TTC549 (cell line): ENCODE data around the gene HYAL2.

Experiments used
- FAIRE-seq: peaks from 2 replicates; lab custom pipeline; 2012; peaks lifted over from hg19 to GRCh38; lab: Jason Lieb, UNC

The HYAL2 gene, protein sequence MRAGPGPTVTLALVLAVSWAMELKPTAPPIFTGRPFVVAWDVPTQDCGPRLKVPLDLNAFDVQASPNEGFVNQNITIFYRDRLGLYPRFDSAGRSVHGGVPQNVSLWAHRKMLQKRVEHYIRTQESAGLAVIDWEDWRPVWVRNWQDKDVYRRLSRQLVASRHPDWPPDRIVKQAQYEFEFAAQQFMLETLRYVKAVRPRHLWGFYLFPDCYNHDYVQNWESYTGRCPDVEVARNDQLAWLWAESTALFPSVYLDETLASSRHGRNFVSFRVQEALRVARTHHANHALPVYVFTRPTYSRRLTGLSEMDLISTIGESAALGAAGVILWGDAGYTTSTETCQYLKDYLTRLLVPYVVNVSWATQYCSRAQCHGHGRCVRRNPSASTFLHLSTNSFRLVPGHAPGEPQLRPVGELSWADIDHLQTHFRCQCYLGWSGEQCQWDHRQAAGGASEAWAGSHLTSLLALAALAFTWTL

DNA sequence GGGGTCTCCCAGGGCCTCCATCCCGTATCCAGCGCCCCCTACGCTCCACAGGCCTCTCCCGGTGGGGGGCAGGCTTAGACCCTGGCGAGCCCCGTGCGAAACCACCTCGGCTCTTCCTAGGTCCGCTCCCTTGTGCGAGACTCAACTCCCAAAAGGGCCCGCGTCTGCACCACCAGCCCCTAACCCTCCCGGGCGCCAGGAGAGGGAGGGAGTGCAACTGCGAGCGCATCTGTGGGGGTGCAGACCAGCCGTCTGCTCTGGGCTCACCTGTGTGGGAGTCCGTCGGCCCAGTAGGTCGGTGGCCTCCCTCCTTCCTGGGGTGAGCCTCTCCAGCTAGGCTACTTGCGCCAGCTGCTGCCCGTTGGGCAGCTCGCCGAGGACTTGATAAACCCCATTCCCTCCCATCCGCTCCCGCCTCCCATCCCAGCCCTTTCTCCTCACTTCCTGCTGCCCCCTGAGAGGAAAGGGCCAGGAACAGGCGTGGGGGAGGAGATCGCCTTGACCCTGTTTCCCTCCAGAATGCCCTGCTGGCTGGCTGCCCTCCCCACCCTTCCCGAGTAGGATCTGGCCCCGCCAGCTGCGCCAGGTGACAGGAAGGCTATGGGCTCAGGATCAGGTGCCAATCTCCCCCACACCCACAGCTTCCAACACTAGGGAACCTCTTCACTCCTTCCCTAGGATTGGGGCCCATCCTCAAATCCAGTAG lies at the start of gene HYAL2:
HYAL2 (minus strand) TSS at position 360 of the 706 bp plus-strand sequence. CDS start 2,256 bp downstream, outside the sequence.
- no peak for FAIRE-seq

DNA sequence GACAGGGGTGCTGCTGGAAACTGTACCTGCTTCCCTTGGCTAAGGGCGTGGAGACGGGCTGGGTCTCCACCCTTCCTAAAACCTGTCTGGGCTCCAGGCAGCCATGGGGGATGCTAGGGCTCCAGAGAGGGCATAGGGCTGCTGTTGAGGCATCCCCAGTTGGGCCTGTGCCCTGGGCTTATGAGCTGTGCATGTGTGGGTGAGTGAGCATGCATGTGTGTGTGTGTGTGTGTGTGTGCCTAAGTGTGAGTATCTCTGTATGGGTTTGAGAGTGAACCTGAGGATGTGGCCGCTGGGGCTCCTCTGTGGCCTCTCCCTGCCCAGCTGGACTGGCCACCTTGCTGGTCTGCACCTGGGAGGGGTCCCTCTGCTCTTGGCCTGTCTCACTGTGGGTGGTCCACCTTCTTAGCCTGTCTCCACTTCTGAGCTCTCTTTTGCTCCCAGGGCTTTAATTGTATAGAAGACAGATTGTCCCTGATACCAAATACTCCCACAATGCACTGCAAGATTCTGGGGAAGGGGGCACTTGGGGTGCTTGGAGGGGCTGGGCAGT lies 48.7 kb upstream of the HYAL2 start:
- FAIRE-seq = no peak

DNA sequence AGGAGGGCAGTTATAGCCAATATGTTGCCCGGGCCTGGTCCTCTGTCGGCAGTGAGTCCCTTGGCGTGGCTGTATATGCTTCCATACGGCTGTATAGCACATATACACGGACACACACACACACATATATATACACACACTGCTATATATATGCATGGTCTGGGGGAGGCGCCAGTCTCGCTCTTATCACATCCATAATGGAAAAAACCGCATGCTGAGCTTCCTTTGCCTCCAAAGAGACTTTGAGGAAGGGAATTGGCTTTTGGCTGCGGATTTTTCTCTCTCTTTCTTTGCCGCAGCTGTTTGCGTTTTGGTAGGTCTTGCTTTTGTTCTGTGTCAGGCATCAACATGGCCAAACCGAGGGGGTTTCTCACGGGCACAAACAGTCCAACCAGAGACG lies 48.0 kb upstream of the HYAL2 start:
- FAIRE-seq = no peak

DNA sequence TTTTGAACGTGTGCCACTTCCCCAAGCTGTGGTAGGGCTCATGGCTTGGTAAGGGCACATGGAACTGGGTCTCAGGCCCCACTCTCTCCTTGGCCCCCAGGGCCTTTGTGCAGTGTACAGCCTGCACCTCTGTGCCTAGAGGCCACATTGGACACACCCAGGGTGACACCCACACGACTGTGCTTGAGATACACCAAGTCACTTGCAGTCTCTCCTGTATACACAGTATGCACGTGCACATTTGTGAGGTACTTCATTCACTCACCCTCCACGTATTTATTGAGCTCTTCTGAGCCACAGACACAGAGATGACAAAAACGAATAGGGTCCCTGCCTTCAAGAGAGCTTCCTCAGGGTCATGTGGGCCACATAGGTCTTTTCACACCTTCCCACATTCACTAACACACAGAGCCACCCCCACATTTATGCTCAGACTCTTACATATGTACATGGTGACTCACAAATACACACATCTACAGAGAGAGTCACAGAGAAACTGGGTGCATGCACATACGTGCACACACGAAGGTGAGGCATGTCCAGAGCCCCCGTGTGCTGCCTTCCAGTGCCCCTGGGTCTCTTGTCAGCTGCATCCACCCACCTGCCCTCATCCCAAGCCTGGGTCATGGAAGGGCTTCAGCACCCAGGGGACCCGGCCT lies 46.6 kb upstream of the HYAL2 start:
- FAIRE-seq = no peak

DNA sequence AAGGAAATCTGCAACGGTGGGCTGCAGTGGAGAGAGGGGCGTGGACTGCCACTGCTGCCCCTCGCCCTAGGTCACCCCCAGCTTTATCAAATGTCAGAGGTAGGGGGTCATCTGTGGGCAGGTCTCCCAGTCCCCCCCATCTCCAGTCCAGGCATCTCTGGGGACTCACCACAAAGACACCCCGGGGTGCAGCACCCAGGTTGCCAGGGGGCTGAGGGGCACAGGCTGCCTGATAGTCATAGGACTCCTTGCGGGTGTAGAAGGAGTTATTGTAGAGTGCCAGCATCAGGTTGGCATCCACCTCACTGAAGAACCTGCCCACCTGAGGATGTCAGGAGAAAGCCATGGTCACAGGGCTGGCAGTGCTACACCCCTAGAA lies 43.3 kb upstream of the HYAL2 start:
- FAIRE-seq = no peak

DNA sequence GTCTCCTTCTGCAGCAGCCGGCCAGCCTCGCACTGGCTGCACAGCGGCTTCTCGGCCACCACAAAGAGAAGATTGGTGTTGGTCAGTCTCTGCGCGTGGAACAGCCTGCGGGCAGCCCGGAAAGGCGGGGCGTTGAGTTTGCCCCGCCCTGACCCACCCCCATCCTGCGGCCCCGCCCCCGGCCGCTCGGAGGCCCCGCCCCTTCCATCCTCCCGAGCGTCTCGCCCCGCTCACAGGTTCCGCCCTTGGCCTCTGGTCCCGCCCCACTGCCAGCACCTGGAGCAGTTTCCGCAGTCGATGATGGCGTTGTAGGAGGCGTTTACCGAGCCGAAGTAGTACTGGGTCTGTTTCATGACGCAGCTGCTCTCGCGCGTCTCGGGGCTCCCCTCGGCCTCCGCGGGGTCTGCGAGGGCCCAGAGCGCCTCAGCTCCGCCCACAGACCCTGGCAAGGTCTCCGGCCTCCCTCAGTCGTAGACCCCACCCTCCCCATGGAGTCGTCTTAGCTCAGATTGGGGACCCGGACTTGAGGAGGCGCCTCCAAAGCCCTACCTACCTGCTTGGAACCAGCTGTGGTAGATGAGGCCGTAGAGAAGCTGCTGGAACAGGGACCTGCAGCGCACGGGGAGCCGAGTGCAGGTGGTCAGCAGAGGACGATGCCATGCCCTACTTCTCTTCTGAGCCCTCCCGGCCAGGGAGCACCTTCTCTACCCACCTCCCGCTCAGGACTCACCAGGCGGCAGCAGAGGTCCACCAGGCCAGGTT lies 42.7 kb upstream of the HYAL2 start:
- no peak for FAIRE-seq

DNA sequence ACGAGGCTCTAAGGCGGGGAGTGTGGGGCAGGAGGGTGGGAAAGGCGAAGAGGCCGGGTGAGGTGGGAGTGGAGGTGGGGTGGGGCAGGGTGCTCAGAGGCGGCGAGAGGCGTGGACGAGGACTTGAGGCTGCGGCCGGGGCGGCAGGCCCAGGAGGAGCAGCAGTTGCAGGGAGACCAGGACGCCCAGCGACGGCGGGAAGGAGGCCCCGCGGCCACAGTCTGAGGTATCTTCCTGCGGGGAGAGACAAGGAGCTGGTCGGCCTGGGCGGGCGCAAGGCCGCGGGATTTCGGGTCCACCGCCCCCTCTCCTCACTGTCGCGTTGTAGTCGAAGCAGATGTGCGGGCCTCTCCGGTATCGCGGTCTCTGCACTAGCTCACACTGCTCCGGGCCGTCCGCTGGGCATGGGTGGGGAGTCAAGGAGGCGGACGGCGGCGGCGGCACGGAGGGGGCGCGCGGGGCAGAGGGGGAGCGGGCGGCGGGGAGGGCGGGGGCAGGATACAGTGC lies 42.1 kb upstream of the HYAL2 start:
- no peak for FAIRE-seq

DNA sequence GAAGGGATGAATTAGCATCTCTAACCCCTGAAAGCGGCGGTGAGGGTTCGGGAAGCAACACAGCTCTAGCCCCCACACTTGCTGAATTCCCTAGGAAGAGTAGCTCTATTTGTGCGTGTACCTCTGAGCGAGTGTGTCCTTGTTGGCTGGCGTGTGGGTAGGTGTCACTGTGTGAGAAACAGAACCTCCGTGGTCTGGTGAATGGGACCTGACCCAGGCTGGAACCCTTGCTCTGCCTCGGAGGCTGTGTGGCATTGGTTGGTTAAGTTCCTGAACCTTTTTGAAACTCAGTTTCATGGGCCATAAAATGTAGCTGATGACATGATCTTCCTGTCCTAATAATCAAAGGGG lies 37.2 kb upstream of the HYAL2 start:
- FAIRE-seq = no peak

DNA sequence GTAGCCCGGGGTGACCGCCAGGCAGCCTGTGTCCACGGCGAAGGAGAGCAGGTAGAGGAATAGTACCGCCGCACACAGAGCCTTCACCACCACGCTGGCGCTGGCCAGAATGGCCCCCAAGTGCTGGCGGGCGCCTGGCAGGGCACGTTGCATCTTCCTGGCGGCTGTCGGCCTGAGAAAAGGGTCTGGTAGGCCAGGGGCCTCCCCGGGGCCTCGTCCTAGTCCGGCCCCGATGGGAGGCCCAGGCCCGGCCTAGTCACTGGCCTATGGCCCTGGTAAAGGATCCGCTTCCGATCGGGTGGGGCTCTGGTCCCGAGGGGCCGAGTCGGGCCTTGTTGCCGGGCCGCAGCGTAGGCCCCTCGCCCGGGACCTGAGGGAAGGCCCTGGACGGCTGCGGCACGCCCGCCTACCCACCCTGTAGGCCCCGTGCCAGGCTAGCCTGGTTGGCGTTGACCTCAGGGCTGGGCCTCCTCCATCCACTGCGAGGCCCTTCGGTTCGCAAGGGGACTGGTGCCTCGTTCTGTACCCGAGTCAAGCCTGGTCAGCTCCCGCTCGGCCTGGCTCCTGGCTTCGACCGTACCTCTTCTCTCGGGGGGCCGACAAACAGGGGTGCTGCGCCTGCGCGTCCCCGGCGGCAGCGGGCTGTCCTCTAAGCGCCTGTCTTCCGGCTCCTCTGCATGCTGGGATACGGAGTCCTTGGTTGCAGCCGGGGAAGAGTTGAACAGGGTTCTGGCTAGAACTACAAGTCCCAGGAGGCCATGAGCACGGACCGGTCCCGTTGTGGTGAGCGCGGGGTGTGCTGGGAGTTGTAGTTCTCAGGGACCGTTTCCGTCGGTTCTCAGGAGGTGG lies 36.6 kb upstream of the HYAL2 start, which contains the start of gene TMEM115:
TMEM115 (minus strand) TSS at position 611 of the 849 bp plus-strand sequence; CDS start at position 153, 458 bp downstream.
- peak; percentile 93 for FAIRE-seq

DNA sequence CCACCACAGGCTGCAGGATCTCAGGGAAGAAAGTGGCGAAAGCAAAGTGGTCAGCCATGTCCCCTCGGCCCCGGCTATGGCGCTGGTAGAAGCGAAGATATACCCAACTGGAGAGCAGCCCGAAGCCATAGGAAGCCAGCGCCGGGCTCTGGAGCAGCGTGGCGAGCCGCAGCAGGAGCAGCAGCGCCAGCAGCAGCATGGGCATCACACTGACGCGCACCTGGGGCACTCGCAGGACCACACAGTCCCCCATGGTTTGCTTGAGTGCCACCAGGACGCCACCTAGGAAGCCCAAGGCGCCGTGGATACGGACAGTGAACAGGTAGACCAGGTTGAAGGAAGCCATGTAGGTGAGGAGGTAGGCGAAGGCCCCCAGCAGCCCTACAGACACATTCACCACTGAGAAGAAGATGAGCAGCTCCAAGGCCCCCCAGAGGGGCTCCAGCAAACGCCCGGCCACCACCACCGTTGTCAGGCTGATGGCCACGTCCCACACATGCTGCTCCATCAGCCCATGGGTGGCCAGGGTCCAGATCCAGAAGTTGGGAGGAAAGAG lies 35.9 kb upstream of the HYAL2 start:
- FAIRE-seq = no peak

DNA sequence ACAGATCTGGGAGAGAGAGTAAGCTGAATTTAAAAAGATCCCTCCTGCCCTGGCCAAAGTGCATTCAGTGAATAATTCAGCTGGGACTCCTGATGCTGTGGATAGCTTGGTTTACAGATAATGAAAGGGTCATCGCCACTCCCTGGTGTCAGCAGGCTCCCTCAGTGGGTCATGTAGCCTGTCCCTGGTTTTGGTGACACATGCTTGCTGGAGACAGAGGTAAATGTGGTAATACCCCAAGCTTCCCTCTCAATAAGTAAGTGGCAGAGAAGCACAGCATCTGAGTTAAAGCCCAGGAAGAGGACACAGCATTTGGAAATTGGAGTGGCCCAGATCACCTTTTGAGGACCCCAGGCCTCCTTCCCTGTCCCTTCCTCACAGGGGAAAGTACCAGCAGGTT lies 34.9 kb upstream of the HYAL2 start:
- FAIRE-seq = no peak

DNA sequence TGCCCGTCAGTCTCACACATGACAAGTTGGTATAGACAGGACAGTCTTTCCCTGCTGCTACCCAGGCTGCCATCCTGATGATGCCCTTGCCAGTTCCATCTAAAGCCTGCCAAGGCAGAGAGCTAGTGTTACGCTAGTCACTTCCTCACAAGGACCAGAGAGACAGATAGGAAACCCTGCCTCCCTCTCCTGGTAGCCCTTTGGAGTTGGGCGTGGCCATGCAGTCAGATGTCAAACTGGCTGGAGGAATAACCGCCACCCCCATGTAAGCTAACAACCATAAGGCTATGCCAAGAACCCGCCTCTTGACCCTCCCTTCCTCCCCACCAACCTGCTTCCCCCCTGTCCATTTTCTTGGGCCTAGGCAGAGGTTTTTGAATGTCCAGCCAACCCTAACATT lies 34.0 kb upstream of the HYAL2 start:
- FAIRE-seq = no peak

DNA sequence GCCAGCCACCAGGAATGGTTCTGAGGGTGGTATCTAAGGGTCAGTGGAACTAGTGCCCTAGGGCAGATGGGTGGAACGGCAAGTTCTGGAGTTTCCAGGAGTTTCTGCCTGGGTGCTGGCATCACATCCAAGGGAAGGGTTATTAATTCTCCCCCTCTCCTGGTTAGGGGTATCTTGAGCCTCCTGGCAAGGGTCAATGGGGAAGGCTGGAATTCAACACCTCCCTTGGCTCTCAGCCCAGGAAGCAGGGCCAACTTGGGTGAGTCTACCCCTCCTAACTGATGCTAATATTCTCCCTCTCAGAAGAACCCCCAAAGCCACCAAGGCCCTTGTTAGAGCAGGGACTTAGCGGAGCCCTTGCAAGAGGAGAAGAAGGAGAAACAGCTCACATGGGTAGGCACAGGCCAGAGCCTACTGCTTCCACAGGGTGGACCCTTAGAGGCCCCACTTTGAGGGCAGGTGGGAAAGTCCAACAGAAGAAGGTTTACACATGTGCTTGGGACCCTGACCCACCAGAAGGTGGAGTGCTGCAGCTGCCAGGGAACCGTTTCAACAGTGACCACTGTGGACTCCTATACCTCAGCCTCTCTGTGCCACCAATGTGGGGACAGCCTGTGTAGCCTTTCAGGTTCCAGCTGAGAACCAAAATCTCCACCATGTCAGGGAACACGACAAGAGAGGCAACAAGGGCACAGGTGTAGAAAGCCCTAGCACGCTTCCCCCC lies 33.4 kb upstream of the HYAL2 start:
- no peak for FAIRE-seq

DNA sequence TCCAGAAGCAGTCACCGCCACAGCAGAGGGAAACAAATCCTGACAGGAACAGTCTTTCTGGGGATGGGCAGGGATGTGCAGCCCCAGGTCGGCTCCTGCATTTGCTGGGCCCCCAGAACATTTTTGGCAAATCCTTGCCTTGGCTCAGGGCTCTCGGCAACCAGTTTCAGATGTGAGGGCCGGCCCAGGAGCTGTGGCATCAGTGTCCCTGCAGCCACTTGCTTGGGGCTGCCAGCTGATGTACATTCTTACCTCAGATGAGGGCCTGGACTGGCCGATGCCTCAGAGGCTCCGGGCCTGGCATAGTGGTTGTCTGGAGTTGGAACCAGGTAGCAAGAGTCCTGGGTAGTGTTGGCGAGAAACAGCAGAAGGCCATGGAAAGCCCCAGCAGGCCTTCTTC lies 32.3 kb upstream of the HYAL2 start:
- no peak for FAIRE-seq

DNA sequence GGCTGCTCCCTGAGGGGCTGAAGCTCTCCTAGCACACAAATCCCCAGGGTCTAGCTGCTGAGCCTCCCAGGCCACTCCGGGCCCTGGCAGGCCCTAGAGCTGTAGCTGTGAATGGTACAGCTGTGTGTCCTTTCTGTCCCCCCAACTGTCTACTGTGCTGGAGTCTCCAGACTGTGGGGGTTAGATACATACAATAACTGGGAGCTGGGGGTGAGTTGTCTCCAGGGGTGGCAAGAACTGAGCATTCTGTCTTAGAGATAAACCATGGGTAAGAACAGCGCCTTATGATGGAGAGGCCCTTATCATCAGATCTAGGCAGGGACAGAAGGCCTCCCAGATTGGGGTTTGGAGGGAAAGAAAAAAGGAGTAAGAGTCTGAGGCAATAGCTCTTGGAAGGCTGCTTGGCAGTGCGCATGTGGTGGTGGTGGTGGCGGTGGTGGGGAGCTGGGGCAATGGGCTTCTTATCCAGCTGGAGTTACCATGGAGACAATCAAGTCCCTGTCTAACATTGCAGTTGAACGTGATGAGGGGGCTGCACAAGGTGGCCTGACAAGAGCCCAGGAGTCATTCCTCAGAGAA lies 31.7 kb upstream of the HYAL2 start:
- no peak for FAIRE-seq

DNA sequence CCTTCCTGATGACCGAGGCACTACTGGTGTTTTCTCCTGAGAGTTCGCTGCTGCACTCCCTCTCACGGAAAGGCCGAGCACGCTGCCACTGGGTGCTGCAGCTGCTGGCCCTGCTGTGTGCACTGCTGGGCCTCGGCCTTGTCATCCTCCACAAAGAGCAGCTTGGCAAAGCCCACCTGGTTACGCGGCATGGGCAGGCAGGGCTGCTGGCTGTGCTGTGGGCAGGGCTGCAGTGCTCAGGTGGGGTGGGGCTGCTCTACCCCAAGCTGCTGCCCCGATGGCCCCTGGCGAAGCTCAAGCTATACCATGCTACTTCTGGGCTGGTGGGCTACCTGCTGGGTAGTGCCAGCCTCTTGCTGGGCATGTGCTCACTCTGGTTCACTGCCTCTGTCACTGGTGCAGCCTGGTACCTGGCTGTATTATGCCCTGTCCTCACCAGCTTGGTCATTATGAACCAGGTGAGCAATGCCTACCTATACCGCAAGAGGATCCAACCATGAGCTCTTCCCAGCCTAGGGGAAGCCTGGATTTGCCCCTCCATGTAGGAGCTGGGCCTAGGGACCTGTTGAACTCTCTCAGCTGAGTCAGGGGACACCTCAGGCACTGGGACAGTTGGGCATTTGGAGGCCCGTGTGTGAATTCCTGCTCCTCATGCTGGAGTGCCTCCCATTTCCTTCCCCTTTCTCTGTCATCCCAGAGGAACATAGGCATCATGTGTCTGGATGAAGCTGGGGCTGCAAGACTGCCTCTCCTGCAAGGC lies 30.9 kb upstream of the HYAL2 start:
- FAIRE-seq = no peak

DNA sequence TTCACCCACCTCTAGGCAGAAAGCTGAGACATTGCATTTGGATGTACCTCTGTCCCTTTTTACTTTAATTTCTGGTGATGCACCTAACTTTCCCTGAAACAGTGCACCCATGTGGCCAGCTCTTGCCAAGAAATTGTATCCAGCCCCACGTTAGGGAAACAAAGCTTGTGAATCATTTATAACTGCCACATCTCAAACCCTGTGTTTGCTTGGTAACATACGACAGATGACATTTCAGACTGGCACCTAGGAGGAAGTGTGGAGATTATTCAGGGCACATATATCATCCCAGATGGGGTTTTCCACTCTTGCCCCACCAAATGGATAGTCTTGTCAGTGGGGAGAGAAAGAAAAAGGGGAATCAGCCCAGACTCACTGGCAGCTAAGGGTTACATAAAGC lies 30.2 kb upstream of the HYAL2 start:
- FAIRE-seq = no peak

DNA sequence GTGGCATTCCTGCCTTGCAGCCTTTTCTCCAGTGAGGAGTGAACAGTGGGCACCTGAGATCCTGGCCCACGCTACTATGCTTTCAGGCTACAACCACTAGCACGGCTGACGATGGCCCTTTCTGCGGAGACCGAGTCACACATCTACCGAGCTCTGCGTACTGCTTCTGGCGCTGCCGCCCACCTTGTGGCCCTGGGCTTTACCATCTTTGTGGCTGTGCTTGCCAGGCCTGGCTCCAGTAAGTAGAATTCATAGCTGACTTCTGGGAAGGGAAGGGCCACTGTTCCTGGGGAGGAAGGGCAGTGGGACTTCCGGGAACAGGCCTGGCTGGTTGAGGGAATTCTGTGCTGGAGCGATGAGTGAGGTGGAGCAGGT lies 28.8 kb upstream of the HYAL2 start:
- no peak for FAIRE-seq
